IMR-90 (cell line): Measurements from ENCODE around the gene KCNE4. TPM values are rescaled to one million over a fixed set of nuclear protein-coding genes. Genes with fewer than 3 reads are reported as not detected.

Experiments used
- ATAC-seq: fragments of 200-7000 bp; cut with Tn5 transposase; 2 replicates; pipeline ENCODE4 v1.9.1; 2020; ENCODE audit warnings: low read depth, mild to moderate bottlenecking, moderate library complexity
- BruUV-seq: library from RNA; stranded (reverse); fragments of 400-500 nt; replicated peaks from 2 replicates; lab custom pipeline; 2021; lab: Mats Ljungman, UMichigan
- CTCF ChIA-PET: fragments of 300-600 bp; formaldehyde crosslinking; extraction: SDS; loops from one replicate; lab custom pipeline; 2021; ENCODE audit warnings: antibody characterized with exemption; lab: Yijun Ruan, JAX
- POLR2A ChIA-PET: fragments of 300-600 bp; sonication (Branson Sonifier 250); formaldehyde crosslinking; loops from one replicate; lab custom pipeline; 2022; ENCODE audit warnings: antibody characterized with exemption; ENCODE audit not compliant: unreplicated experiment; lab: Charles Lee
- DNase-seq: peaks from one replicate; pipeline ENCODE4 v3.0.0; 2013
- H2AFZ ChIP-seq: replicated peaks from 2 replicates; pipeline ENCODE3; 2013; ENCODE audit warnings: low read length, mild to moderate bottlenecking; ENCODE audit not compliant: poor library complexity
- H2AK5ac ChIP-seq: 2 replicates; pipeline ENCODE4 v1.6.1; 2013; ENCODE audit warnings: low read depth, low read length, inconsistent platforms
- H2AK9ac ChIP-seq: replicated peaks from 2 replicates; pipeline ENCODE3; 2013; ENCODE audit warnings: mild to moderate bottlenecking, low read depth, low read length, moderate library complexity; ENCODE audit not compliant: poor library complexity
- H2BK120ac ChIP-seq: 2 replicates; pipeline ENCODE4 v1.6.1; 2013; ENCODE audit warnings: low read depth, low read length, inconsistent platforms
- H2BK15ac ChIP-seq: 3 replicates; pipeline ENCODE4 v1.6.1; 2013; ENCODE audit warnings: low read depth, low read length, inconsistent platforms
- H2BK20ac ChIP-seq: 2 replicates; pipeline ENCODE4 v1.6.1; 2013; ENCODE audit warnings: low read depth, mild to moderate bottlenecking, inconsistent platforms, low read length, moderate library complexity
- H2BK5ac ChIP-seq: 2 replicates; pipeline ENCODE4 v1.6.1; 2013; ENCODE audit warnings: mild to moderate bottlenecking, low read depth, low read length, inconsistent platforms; ENCODE audit not compliant: poor library complexity, severe bottlenecking
- H3K14ac ChIP-seq: replicated peaks from 2 replicates; pipeline ENCODE4 v1.6.1; 2013; ENCODE audit warnings: low read depth, low read length, inconsistent platforms
- H3K18ac ChIP-seq: 2 replicates; pipeline ENCODE4 v1.6.1; 2013; ENCODE audit warnings: low read depth, low read length, control low read depth
- H3K23ac ChIP-seq: 2 replicates; pipeline ENCODE4 v1.6.1; 2013; ENCODE audit warnings: low read depth, low read length, inconsistent platforms
- H3K27ac ChIP-seq: 2 replicates; pipeline ENCODE4 v1.5.1; 2013; ENCODE audit warnings: mild to moderate bottlenecking, control low read depth, low read length; ENCODE audit not compliant: insufficient read depth
- H3K27me3 ChIP-seq: 2 replicates; pipeline ENCODE4 v1.6.1; 2013; ENCODE audit warnings: low read length; ENCODE audit not compliant: control insufficient read depth, insufficient read depth
- H3K36me3 ChIP-seq: 2 replicates; pipeline ENCODE4 v1.6.1; 2013; ENCODE audit warnings: low read length, mixed read lengths; ENCODE audit not compliant: control insufficient read depth, insufficient read depth
- H3K4ac ChIP-seq: 2 replicates; pipeline ENCODE4 v1.6.1; 2013; ENCODE audit warnings: low read depth, low read length, inconsistent platforms
- H3K4me1 ChIP-seq: 2 replicates; pipeline ENCODE4 v1.6.1; 2013; ENCODE audit warnings: low read length, mixed read lengths; ENCODE audit not compliant: control insufficient read depth, insufficient read depth
- H3K4me2 ChIP-seq: 2 replicates; pipeline ENCODE4 v1.6.1; 2013; ENCODE audit warnings: low read depth, mild to moderate bottlenecking, control low read depth, low read length, moderate library complexity
- H3K4me3 ChIP-seq: 2 replicates; pipeline ENCODE4 v1.5.1; 2013; ENCODE audit warnings: low read depth, mild to moderate bottlenecking, control low read depth, low read length, moderate library complexity; ENCODE audit not compliant: insufficient read depth
- H3K56ac ChIP-seq: 2 replicates; pipeline ENCODE4 v1.6.1; 2013; ENCODE audit warnings: low read length, inconsistent platforms; ENCODE audit not compliant: insufficient read depth; ENCODE audit errors: extremely low read depth
- H3K79me1 ChIP-seq, 2 experiments: 2 replicates each; pipeline ENCODE4 v1.6.1; 2013; ENCODE audit warnings: low read length in 2 of 2, inconsistent platforms in 1 of 2, low read depth in 1 of 2
- H3K9ac ChIP-seq: 2 replicates; pipeline ENCODE4 v1.6.1; 2013; ENCODE audit warnings: low read depth, low read length, control low read depth
- H3K9me1 ChIP-seq: 2 replicates; pipeline ENCODE4 v1.6.1; 2013; ENCODE audit warnings: low read length, inconsistent platforms; ENCODE audit not compliant: insufficient read depth
- H3K9me3 ChIP-seq: 2 replicates; pipeline ENCODE4 v1.6.1; 2013; ENCODE audit warnings: low read length; ENCODE audit not compliant: control insufficient read depth, insufficient read depth
- H4K20me1 ChIP-seq: 2 replicates; pipeline ENCODE4 v1.6.1; 2013; ENCODE audit warnings: low read length, inconsistent platforms; ENCODE audit not compliant: insufficient read depth
- H4K5ac ChIP-seq: 2 replicates; pipeline ENCODE4 v1.6.1; 2013; ENCODE audit warnings: mild to moderate bottlenecking, low read depth, low read length, control low read depth
- H4K8ac ChIP-seq, 2 experiments: 2 replicates each; pipeline ENCODE4 v1.6.1; 2013; ENCODE audit warnings: low read depth in 2 of 2, low read length in 2 of 2, control low read depth in 1 of 2, inconsistent platforms in 1 of 2
- H4K91ac ChIP-seq: 2 replicates; pipeline ENCODE4 v1.6.1; 2013; ENCODE audit warnings: low read depth, low read length, inconsistent platforms; ENCODE audit not compliant: insufficient read depth
- CHD1 ChIP-seq: IDR thresholded peaks from 2 replicates; pipeline ENCODE4 v1.6.1; 2012; ENCODE audit warnings: low read depth, low read length, improper control_type of control experiment
- FOS ChIP-seq: fragments of 150-350 bp; IDR thresholded peaks from 2 replicates; pipeline ENCODE4 v1.6.1; 2016; ENCODE audit warnings: low read depth, low read length
- MAZ ChIP-seq: IDR thresholded peaks from 2 replicates; pipeline ENCODE4 v1.6.1; 2012; ENCODE audit warnings: low read depth, mild to moderate bottlenecking, low read length, improper control_type of control experiment, moderate library complexity, borderline replicate concordance
- MXI1 ChIP-seq: IDR thresholded peaks from 2 replicates; pipeline ENCODE4 v1.6.1; 2012; ENCODE audit warnings: low read depth, mild to moderate bottlenecking, low read length, moderate library complexity, borderline replicate concordance
- POLR2A ChIP-seq: IDR thresholded peaks from 2 replicates; pipeline ENCODE4 v1.6.1; 2012; ENCODE audit warnings: mild to moderate bottlenecking, low read depth, low read length
- RAD21 ChIP-seq: IDR thresholded peaks from 2 replicates; pipeline ENCODE4 v1.6.1; 2012; ENCODE audit warnings: low read length, improper control_type of control experiment
- RCOR1 ChIP-seq: IDR thresholded peaks from 2 replicates; pipeline ENCODE4 v1.6.1; 2012; ENCODE audit warnings: mild to moderate bottlenecking, low read length, improper control_type of control experiment; ENCODE audit not compliant: insufficient replicate concordance
- RFX5 ChIP-seq: IDR thresholded peaks from 2 replicates; pipeline ENCODE4 v1.8.0; 2012; ENCODE audit warnings: low read depth, mild to moderate bottlenecking, low read length, moderate library complexity
- SMC3 ChIP-seq: fragments of 150-350 bp; IDR thresholded peaks from 2 replicates; pipeline ENCODE4 v1.6.1; 2016; ENCODE audit warnings: low read depth, mild to moderate bottlenecking, antibody characterized with exemption, low read length, moderate library complexity
- WGBS, 2 experiments: methylation state at CpG; one replicate each; pipeline versions ENCODE4 v1.1.5 to v1.1.7; 2013; ENCODE audit warnings: missing lambda C conversion rate in 2 of 2; ENCODE audit not compliant: insufficient read length in 1 of 2; ENCODE audit errors: extremely low coverage in 2 of 2; 5-methylcytosine and 5-hydroxymethylcytosine counted together
- dilution Hi-C: fragments of 300-500 bp; cut with HindIII; formaldehyde crosslinking; loops from one replicate; pipeline ENCODE4 v1.14.3; 2018; ENCODE audit warnings: low sequenced_read_pairs; ENCODE audit not compliant: unreplicated experiment
- in situ Hi-C: fragments of 300-500 bp; cut with MboI; formaldehyde crosslinking; loops from 3 replicates; pipeline ENCODE4 v1.14.3; 2019; ENCODE audit warnings: low sequenced_read_pairs, inconsistent platforms, mixed read lengths
- intact Hi-C: fragments of 100-400 bp; cut with micrococcal nuclease; formaldehyde crosslinking; loops from 2 replicates; pipeline ENCODE4 v1.10.0; 2022
- polyA plus RNA-seq, 3 experiments: library from polyadenylated mRNA; depleted of rRNA; stranded (reverse); fragments of >200 nt; gene quantifications; 2 replicates each; pipeline ENCODE4 v1.2.3, GENCODE V29; 2012; ENCODE audit warnings: low replicate concordance in 1 of 3
- total RNA-seq: library from RNA; depleted of rRNA; stranded (reverse); fragments of >200 nt; gene quantifications from 2 replicates; pipeline ENCODE4 v1.2.3, GENCODE V29; 2012
- TF ChIP-seq, protein P1 (sequence below): fragments of 150-350 bp; IDR thresholded peaks from 2 replicates; pipeline ENCODE4 v1.6.1; 2016; ENCODE audit warnings: low read depth, mild to moderate bottlenecking, low read length, moderate library complexity, borderline replicate concordance

Gene KCNE4
- total and polyA plus RNA-seq, 2 of the 4 experiments (the other 2 are of a cell fraction), result 6.6 to 6.8 TPM

DNA sequence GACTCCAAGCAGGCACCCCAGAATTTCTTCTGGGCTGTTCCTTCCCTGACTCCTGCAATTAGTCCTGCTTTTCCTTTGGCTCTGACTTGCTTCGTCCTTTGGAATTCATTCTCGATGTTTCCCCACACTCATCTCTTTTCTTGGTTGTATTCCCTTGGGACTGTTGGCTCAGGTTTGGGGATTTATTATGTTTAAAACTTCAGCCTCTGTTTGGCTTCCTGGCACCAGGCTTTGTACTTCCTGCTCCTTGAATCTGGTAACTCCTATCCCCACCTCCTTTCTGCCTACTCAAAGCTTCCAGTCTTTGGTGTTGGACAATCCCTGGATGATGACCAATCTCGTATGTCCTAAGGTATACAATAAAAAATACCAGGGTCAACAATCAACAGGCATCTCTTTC is 1.8 kb upstream of the KCNE4 start:
- Histone ChIP-seq H3K9me3 (no peaks in the 10 kb centered on the region), H2BK5ac (no peak overlapping the region), H2AFZ (no peak overlapping the region), H3K23ac (peak overlapping the region; percentile 0; the same call in 1 of the 2 replicates), H4K8ac (no peak overlapping the region), H3K27me3 (no peaks in the 10 kb centered on the region), H3K4me1 (peaks cover 22% of the 10 kb centered on the region), H3K4me2 (no peak overlapping the region), H3K4me3 (no peak overlapping the region), H3K4ac (no peak overlapping the region), H2AK5ac (peak overlapping the region; percentile 37; the same call in 1 of the 2 replicates), H4K20me1 (no peaks in the 10 kb centered on the region), H3K79me1 (peaks cover 6 to 18% of the 10 kb centered on the region in 2 experiments; a peak in 3 of 4 replicates), H3K18ac (no peak overlapping the region), H3K9me1 (peaks cover 8% of the 10 kb centered on the region; the same call in 1 of the 2 replicates), H4K5ac (no peak overlapping the region), H4K91ac (no peak overlapping the region), H3K36me3 (no peaks in the 10 kb centered on the region), H3K14ac (no peak overlapping the region), H3K27ac (no peak overlapping the region), H2AK9ac (no peak overlapping the region), H2BK15ac (no peak overlapping the region), H2BK120ac (no peak overlapping the region), H3K56ac (no peak overlapping the region), H3K9ac (no peak overlapping the region), H2BK20ac (no peak overlapping the region)
- DNase-seq, result no peak
- CTCF ChIA-PET, result no interaction called here
- dilution Hi-C loops (no loop called here), in situ Hi-C loops (no loop called here), intact Hi-C loops (loop anchor here (5.0 to 10.0 kb wide), 3 partner anchors 415 to 747 kb away; no protein-coding TSS in a partner anchor)
- ATAC-seq, result no peak
- POLR2A ChIA-PET, result no interaction called here
- BruUV-seq, result no TSS peak
- TF ChIP-seq FOS (no peak), RFX5 (no peak), MXI1 (no peak), MAZ (no peak), POLR2A (no peak), SMC3 (no peak), RCOR1 (no peak), CHD1 (no peak), RAD21 (no peak)
- TF ChIP-seq, protein P1, sequence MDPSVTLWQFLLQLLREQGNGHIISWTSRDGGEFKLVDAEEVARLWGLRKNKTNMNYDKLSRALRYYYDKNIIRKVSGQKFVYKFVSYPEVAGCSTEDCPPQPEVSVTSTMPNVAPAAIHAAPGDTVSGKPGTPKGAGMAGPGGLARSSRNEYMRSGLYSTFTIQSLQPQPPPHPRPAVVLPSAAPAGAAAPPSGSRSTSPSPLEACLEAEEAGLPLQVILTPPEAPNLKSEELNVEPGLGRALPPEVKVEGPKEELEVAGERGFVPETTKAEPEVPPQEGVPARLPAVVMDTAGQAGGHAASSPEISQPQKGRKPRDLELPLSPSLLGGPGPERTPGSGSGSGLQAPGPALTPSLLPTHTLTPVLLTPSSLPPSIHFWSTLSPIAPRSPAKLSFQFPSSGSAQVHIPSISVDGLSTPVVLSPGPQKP, result no peak
- no CpG with 5 or more reads among the region's 3 CpGs for WGBS, 2 experiments
